Measurements from ENCODE around the gene MGMT.

GRCh38 chr10:129464251-129464650, 2.8 kb upstream of the MGMT start:
- TF ChIP-seq POLR2A (IDR thresholded peaks at IDR 0.05) (no peak), CTCF (IDR thresholded peaks at IDR 0.05) (no peak), EP300 (IDR thresholded peaks at IDR 0.05) (no peak)
